Fibroblast of lung (primary cell): Measurements from ENCODE around the gene RPS24.

Source experiments
- EZH2 ChIP-seq: IDR thresholded peaks from 2 replicates; pipeline ENCODE4 v1.5.1; 2012; ENCODE audit warnings: low read length, control low read depth, mild to moderate bottlenecking; ENCODE audit errors: missing control alignments
- TF ChIP-seq, protein P1 (sequence below), 2 donors: IDR thresholded peaks in 1 of 2; conservative IDR thresholded peaks in 1 of 2; 1 replicate in 1 of 2; 2 replicates in 1 of 2; pipeline ENCODE4 v1.5.1; 2011 to 2012; ENCODE audit warnings: low read length in 2 of 2, control low read depth in 1 of 2, inconsistent platforms in 1 of 2, low read depth in 1 of 2, mild to moderate bottlenecking in 1 of 2

DNA sequence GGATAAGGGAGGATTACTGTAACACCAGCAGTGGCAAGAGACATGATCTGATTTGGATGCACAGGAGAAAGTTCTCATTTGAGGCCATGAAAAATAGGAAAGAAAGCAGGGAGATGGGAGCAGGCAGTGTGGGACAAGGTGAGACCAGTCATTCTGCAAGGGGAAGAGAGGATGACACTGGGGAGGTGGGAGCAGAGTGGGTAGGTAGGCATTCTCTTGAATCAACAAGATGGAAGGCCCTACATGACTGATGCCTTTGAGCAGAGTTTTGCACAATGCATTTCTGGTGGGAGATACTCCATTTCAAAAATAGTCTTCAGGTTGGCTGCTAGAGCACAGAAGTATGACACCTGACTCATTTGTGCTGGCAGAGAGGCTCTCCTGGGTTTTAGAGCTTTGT lies 10.5 kb downstream of the RPS24 start:
- TF ChIP-seq, protein P1, sequence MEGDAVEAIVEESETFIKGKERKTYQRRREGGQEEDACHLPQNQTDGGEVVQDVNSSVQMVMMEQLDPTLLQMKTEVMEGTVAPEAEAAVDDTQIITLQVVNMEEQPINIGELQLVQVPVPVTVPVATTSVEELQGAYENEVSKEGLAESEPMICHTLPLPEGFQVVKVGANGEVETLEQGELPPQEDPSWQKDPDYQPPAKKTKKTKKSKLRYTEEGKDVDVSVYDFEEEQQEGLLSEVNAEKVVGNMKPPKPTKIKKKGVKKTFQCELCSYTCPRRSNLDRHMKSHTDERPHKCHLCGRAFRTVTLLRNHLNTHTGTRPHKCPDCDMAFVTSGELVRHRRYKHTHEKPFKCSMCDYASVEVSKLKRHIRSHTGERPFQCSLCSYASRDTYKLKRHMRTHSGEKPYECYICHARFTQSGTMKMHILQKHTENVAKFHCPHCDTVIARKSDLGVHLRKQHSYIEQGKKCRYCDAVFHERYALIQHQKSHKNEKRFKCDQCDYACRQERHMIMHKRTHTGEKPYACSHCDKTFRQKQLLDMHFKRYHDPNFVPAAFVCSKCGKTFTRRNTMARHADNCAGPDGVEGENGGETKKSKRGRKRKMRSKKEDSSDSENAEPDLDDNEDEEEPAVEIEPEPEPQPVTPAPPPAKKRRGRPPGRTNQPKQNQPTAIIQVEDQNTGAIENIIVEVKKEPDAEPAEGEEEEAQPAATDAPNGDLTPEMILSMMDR (conservative IDR thresholded peaks at IDR 0.05 in 1 of 2, IDR thresholded peaks at IDR 0.05 in 1 of 2; ENCODE audit: low read depth in 1 of 2, low read length in 2 of 2), result no peak
- TF ChIP-seq EZH2, result no peak
